Measurements from ENCODE around the gene GCN1. TPM values are rescaled to one million over a fixed set of nuclear protein-coding genes. Genes with fewer than 3 reads are reported as not detected.

GCN1 gene
- total and polyA plus RNA-seq, 2 donors (not counting 3 experiments of a cell fraction or from before 2014, with no cell fraction given) = 30.1 to 101 TPM

DNA sequence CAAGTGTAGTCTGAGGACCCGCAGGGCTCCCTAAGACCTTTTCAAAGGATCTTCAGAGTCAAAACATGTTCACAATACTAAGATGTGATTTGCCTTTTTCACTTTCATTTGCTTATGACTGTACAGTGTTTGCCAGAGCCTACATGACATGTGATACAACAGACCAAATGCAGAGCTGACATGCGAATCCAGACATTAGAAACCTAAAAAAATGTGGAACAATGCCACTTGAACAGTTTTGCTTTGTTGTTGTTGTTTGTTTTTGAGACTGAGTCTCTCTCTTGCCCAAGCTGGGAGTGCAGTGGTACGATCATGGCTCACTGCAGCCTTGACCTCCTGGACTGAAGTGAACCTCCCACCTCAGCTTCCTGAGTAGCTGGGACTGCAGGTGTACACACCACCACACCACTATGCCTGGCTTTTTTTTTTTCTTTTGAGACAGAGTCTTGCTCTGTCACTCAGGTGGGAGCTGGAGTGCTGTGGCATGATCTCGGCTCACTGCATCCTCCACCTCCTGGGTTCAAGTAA is 72.7 kb downstream of the GCN1 start:
- Histone ChIP-seq H2AFZ (ENCODE audit: low read depth, low read length) (no peak overlapping the region), H3K4me3 (replicated peaks in 1 of 3; ENCODE audit: insufficient read depth in 1 of 3, low read depth in 1 of 3, low read length in 3 of 3) (no peak overlapping the region), H3K27ac (ENCODE audit: insufficient read depth, low read depth, low read length) (no peak overlapping the region), H3K9me1 (replicated peaks; ENCODE audit: control insufficient read depth, extremely low read depth, insufficient read depth, low read length) (no peaks in the 10 kb centered on the region), H3K4me1 (ENCODE audit: control insufficient read depth, extremely low read depth, insufficient read depth, low read length) (peaks cover 31% of the 10 kb centered on the region), H3K79me2 (ENCODE audit: control insufficient read depth, insufficient read depth, low read length) (peaks cover 4% of the 10 kb centered on the region), H3K9ac (replicated peaks; ENCODE audit: extremely low read depth, insufficient read depth, low read length) (no peak overlapping the region), H3K27me3 (ENCODE audit: control insufficient read depth in 2 of 2, insufficient read depth in 2 of 2, low read length in 2 of 2) (no peaks in the 10 kb centered on the region), H3K4me2 (ENCODE audit: insufficient read depth, low read length) (no peak overlapping the region), H3K9me3 (replicated peaks; ENCODE audit: control insufficient read depth, insufficient read depth, low read length) (no peaks in the 10 kb centered on the region), H4K20me1 (replicated peaks; ENCODE audit: control insufficient read depth, extremely low read depth, insufficient read depth, low read length) (no peaks in the 10 kb centered on the region), H3K36me3 (ENCODE audit: control insufficient read depth in 2 of 2, extremely low read depth in 1 of 2, insufficient read depth in 2 of 2, low read length in 2 of 2) (no peaks in the 10 kb centered on the region)
- dilution Hi-C loops (cut with MboI; ENCODE audit: extremely low pct_ligation_motif_present, low sequenced_read_pairs) (no loop called here), intact Hi-C loops (cut with micrococcal nuclease) (no loop called here)
- FAIRE-seq (no peak), DNase-seq (ENCODE audit: low read depth, low spot score) (no peak)
- POLR2A ChIA-PET = interaction anchor here (0.6 kb wide), 1 partner anchor 46 kb away, joined by 3 read pairs; no protein-coding TSS in a partner anchor
- no peak for TF ChIP-seq GATA2 (IDR thresholded peaks at IDR 0.05; ENCODE audit: insufficient read depth, insufficient read length, low read depth, low read length)
- TF ChIP-seq FOS (IDR thresholded peaks at IDR 0.05; ENCODE audit: borderline replicate concordance, insufficient read depth, low read length) = no peak
- TF ChIP-seq POLR2A (IDR thresholded peaks at IDR 0.05; ENCODE audit: low read depth, low read length) = no peak
- TF ChIP-seq, protein P1, sequence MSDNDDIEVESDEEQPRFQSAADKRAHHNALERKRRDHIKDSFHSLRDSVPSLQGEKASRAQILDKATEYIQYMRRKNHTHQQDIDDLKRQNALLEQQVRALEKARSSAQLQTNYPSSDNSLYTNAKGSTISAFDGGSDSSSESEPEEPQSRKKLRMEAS (IDR thresholded peaks at IDR 0.05; ENCODE audit: insufficient read depth, insufficient read length) = no peak
- no peak for TF ChIP-seq JUN (IDR thresholded peaks at IDR 0.05; ENCODE audit: borderline replicate concordance, insufficient read depth, insufficient read length, low read depth)
- TF ChIP-seq EZH2 (IDR thresholded peaks at IDR 0.05; ENCODE audit: borderline replicate concordance, low read depth, low read length, severe bottlenecking) = no peak
- TF ChIP-seq, protein P2, sequence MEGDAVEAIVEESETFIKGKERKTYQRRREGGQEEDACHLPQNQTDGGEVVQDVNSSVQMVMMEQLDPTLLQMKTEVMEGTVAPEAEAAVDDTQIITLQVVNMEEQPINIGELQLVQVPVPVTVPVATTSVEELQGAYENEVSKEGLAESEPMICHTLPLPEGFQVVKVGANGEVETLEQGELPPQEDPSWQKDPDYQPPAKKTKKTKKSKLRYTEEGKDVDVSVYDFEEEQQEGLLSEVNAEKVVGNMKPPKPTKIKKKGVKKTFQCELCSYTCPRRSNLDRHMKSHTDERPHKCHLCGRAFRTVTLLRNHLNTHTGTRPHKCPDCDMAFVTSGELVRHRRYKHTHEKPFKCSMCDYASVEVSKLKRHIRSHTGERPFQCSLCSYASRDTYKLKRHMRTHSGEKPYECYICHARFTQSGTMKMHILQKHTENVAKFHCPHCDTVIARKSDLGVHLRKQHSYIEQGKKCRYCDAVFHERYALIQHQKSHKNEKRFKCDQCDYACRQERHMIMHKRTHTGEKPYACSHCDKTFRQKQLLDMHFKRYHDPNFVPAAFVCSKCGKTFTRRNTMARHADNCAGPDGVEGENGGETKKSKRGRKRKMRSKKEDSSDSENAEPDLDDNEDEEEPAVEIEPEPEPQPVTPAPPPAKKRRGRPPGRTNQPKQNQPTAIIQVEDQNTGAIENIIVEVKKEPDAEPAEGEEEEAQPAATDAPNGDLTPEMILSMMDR (IDR thresholded peaks at IDR 0.05; ENCODE audit: extremely low read depth in 1 of 2, insufficient read depth in 1 of 2, low read depth in 1 of 2, low read length in 2 of 2) = no peak
- no peak for TF ChIP-seq POLR2AphosphoS5 (IDR thresholded peaks at IDR 0.05; ENCODE audit: insufficient read depth, low read depth, low read length)
- no peak for TF ChIP-seq MYC (IDR thresholded peaks at IDR 0.05; ENCODE audit: low read depth, low read length)
- BruUV-seq (replicated peaks) = no TSS peak
- CTCF ChIA-PET = no interaction called here

Measured in endothelial cell of umbilical vein (primary cell).